Skin epidermis (tissue), 12 donors: ENCODE measurements around the gene KIR2DL4.
"Not testable (repeated sequence)": the region's sequence is repeated elsewhere in the genome, so short reads cannot be mapped to it uniquely, and the experiment has no call there.

Experiments
- H3K27ac ChIP-seq, 21 experiments: fragments of 200-600 bp; sonication (generic) in 11 of 21; one replicate each; pipeline ENCODE4 v1.5.0; 2020; ENCODE audit warnings: mild to moderate bottlenecking in 3 of 21, inconsistent platforms in 2 of 21, moderate library complexity in 2 of 21
- H3K4me3 ChIP-seq, 7 experiments: fragments of 200-600 bp; sonication (generic) in 2 of 7; one replicate each; pipeline ENCODE4 v1.5.0; 2020; ENCODE audit warnings: inconsistent platforms in 2 of 7, mild to moderate bottlenecking in 2 of 7, moderate library complexity in 1 of 7

Gene KIR2DL4

GRCh38 chr19:54859421-54859820, 56.0 kb downstream of the KIR2DL4 start:
- not testable (repeated sequence) for H3K4me3 ChIP-seq, H3K27ac ChIP-seq

- H3K27ac ChIP-seq, H3K4me3 ChIP-seq: not testable (repeated sequence)
These were observed 60.0 kb downstream of the KIR2DL4 start for GRCh38 chr19:54863459-54863858.
